Stimulated activated CD4-positive, alpha-beta T cell treated with anti-CD3 and anti-CD28 coated beads, Interleukin-12 subunit alpha, Interleukin-12 subunit beta, amount 100 ng/mL, for 4 hours (primary cell): Measurements from ENCODE around the gene ANKRD30B.
"Not testable (repeated sequence)": the region's sequence is repeated elsewhere in the genome, so short reads cannot be mapped to it uniquely, and the experiment has no call there.

ENCODE experiments used
- DNase-seq: peaks from one replicate; pipeline ENCODE4 v3.0.0-alpha.2; 2020

ANKRD30B gene

GRCh38 chr18:14858514-14858913 lies 110.5 kb downstream of the ANKRD30B start:
- not testable (repeated sequence) for DNase-seq

GRCh38 chr18:14859995-14860394 lies 112.0 kb downstream of the ANKRD30B start:
- DNase-seq: not testable (repeated sequence)

GRCh38 chr18:14866426-14866825 lies 118.5 kb downstream of the ANKRD30B start:
- DNase-seq: not testable (repeated sequence)

GRCh38 chr18:14867988-14868387 lies 120.0 kb downstream of the ANKRD30B start:
- not testable (repeated sequence) for DNase-seq

- DNase-seq: not testable (repeated sequence)
Observed at GRCh38 chr18:14868825-14869224, 120.9 kb downstream of the ANKRD30B start.

- not testable (repeated sequence) for DNase-seq
Observed at GRCh38 chr18:14878826-14879225, 130.9 kb downstream of the ANKRD30B start.

GRCh38 chr18:14900435-14900834 lies 152.5 kb downstream of the ANKRD30B start:
- DNase-seq: no peak
